Neural crest cell (in vitro differentiated cells): ENCODE data around the gene TFIP11. TPM values are rescaled to one million over a fixed set of nuclear protein-coding genes. Genes with fewer than 3 reads are reported as not detected.

ENCODE experiments used
- DNase-seq: peaks from one replicate; pipeline ENCODE4 v3.0.0; 2021; ENCODE audit warnings: low read depth, mixed read lengths, low spot score
- H3K27ac Mint-ChIP-seq: one replicate; pipeline ENCODE4 v1.8.0; 2021; ENCODE audit warnings: mild to moderate bottlenecking, mixed read lengths; ENCODE audit not compliant: unreplicated experiment
- H3K27me3 Mint-ChIP-seq: 2 replicates; pipeline ENCODE4 v1.8.0; 2021; ENCODE audit warnings: low read depth, mild to moderate bottlenecking, mixed read lengths
- H3K36me3 Mint-ChIP-seq: 2 replicates; pipeline ENCODE4 v1.8.0; 2021; ENCODE audit warnings: low read depth, mild to moderate bottlenecking, mixed read lengths
- H3K4me1 Mint-ChIP-seq: 2 replicates; pipeline ENCODE4 v1.8.0; 2021; ENCODE audit warnings: mixed read lengths
- H3K4me3 Mint-ChIP-seq: one replicate; pipeline ENCODE4 v1.8.0; 2021; ENCODE audit warnings: mild to moderate bottlenecking, mixed read lengths
- H3K9me3 Mint-ChIP-seq: 2 replicates; pipeline ENCODE4 v1.8.0; 2021; ENCODE audit warnings: mixed read lengths
- CTCF ChIP-seq: fragments of 200-600 bp; sonication (generic); conservative IDR thresholded peaks from 2 replicates; pipeline ENCODE4 v1.5.0; 2021; ENCODE audit warnings: antibody characterized with exemption, mild to moderate bottlenecking
- long read RNA-seq: library from polyadenylated mRNA; unstranded; transcript quantifications from one replicate; pipeline ENCODE4 v2.0.0, GENCODE V29; 2020
- total RNA-seq: library from RNA; stranded (reverse); gene quantifications from 2 replicates; pipeline ENCODE4 v1.2.1, GENCODE V29; 2021

The TFIP11 gene
- 33.6 and 34.3 TPM in 2 replicates for total RNA-seq
- long read RNA-seq, transcript TFIP11-201 (16 exons, 2,896 nt), result minor isoform, 9 of 123 reads
- long read RNA-seq, transcript TFIP11-204 (15 exons, 3,586 nt), result major isoform, 81 of 123 reads
- long read RNA-seq, partial matches to known transcripts, result 9 of 123 reads
- long read RNA-seq, other reads (novel, unspliced or antisense), result 23 of 123 reads

DNA sequence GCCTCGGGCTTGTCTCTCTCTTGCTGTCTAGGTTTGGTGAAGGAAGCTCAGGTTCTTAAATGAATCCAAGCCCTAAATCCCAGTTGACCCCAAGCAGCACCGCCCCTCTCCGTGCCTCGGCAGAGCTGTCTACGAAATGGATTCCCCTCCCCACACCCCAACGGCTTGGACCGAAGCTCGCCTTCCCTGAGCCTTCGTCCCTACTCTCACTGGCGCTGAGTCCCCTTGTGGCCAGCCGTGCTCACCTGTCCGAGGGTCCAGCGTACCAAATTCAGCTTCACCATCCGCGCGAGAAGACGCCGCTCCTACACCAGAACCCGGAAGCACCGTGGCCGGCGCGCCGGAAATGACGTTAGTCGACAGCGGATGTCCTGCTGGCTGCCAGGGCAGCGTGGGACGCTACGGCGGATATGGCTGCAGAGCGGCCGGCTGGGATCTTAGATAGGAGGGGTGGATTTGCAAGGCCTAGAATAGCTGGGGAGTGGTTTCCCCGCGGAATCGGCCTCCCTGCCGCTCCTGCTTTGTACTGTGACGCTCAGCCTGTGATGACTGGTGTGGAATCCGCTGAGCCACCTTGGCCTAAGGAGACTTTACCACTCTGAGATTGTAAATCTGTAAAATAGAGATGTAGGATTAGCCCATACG, at the start of gene TFIP11:
TFIP11 (minus strand) TSS at position 325 of the 645 bp plus-strand sequence. CDS start 2,201 bp downstream, outside the sequence.
- Mint-ChIP-seq H3K9me3 (no peaks in the 10 kb centered on the region), H3K27ac (peak within 1 kb of the TSS; percentile 97), H3K36me3 (peaks cover 9% of the 10 kb centered on the region), H3K27me3 (no peaks in the 10 kb centered on the region), H3K4me1 (peaks cover 39% of the 10 kb centered on the region), H3K4me3 (peak within 1 kb of the TSS; percentile 99)
- peak; percentile 88 for DNase-seq
- no peak for TF ChIP-seq CTCF

DNA sequence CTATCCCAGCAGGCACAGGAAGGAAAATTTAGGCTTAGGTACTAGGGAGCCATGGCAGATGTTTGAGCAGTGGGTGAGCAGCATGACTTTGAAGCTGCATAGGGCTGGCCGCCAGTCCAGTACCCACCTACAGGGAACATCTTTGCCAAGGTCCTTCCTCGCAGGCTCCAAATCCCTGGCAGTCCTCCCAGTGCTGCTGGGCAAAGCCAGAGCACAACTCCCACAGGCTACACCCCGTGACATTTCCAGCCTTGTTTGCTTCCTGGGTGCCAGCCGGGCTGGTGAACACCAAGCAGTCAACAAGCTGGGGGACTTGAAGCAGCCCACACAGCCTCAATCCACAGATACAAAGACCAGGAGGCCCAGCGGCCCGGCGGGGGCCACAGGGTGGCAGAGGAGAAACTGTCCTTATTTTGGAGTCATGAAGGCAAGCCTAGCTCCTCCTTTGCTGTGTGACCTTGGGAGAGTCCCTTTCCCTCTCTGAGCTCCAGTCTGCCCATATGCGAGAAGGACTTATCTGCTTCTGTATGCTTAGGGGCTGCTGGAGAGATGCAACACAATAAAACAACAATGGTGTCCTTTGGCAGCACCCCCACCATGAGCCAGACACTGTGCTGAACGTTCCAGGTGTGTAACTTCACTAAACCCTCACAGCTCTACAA, 49.6 kb upstream of the TFIP11 start:
- DNase-seq, result no peak
- Mint-ChIP-seq H3K4me3 (no peak overlapping the region), H3K9me3 (no peaks in the 10 kb centered on the region), H3K4me1 (peaks cover 8% of the 10 kb centered on the region), H3K27me3 (no peaks in the 10 kb centered on the region), H3K27ac (no peak overlapping the region), H3K36me3 (no peaks in the 10 kb centered on the region)
- no peak for TF ChIP-seq CTCF

- DNase-seq, result no peak
- Mint-ChIP-seq H3K9me3 (no peaks in the 10 kb centered on the region), H3K27ac (no peak overlapping the region), H3K27me3 (no peaks in the 10 kb centered on the region), H3K36me3 (no peaks in the 10 kb centered on the region), H3K4me3 (no peak overlapping the region), H3K4me1 (peaks cover 5% of the 10 kb centered on the region)
- TF ChIP-seq CTCF, result no peak
Observed at GRCh38 chr22:26559961-26560575, 47.8 kb upstream of the TFIP11 start.

DNA sequence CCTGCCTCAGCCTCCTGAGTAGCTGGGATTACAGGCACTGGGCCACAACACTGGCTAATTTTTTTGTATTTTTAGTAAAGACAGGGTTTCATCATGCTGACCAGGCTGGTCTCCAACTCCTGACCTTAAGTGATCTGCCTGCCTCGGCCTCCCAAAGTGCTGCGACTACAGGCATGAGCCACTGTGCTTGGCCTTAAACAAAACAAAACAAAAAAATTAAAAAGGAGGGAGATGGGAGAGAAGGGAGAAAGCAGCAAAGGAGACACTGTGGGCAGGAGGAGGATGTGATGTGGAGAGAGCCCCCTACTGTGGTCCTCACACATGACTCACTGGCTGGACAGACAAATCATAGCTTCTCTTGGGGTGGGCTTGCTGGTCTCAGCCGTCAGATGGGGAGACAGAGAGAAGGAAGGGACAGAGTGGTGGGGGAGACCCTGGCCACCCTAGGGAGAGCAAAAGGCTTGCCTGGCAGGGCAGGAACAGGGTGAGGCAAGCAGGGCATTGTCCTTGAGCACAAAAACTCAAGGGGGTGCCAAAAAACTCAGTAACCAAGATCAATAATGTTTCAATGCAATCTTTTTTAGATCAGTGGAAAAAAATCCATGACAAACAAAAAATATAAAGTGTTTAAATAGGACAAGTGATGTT, 46.1 kb upstream of the TFIP11 start:
- no peak overlapping the region for H3K4me3 Mint-ChIP-seq
- H3K4me1 Mint-ChIP-seq, result peaks cover 5% of the 10 kb centered on the region

More for the DNA sequence above, 46.1 kb upstream of the TFIP11 start:
- H3K27ac Mint-ChIP-seq, result peak overlapping the region; percentile 14
- no peak for TF ChIP-seq CTCF
- H3K9me3 Mint-ChIP-seq, result no peaks in the 10 kb centered on the region
- no peak for DNase-seq
- H3K36me3 Mint-ChIP-seq, result no peaks in the 10 kb centered on the region
- H3K27me3 Mint-ChIP-seq, result no peaks in the 10 kb centered on the region
